HG02943 (cell line): ENCODE data around the gene CTSF.
"Not testable (repeated sequence)": the region's sequence is repeated elsewhere in the genome, so short reads cannot be mapped to it uniquely, and the experiment has no call there.

Experiments used
- ATAC-seq: cut with Tn5 transposase; IDR thresholded peaks from one replicate; pipeline ENCODE4 v1.9.1; 2021; ENCODE audit warnings: mild to moderate bottlenecking, low read depth, moderate library complexity; ENCODE audit not compliant: unreplicated experiment

Gene CTSF

DNA sequence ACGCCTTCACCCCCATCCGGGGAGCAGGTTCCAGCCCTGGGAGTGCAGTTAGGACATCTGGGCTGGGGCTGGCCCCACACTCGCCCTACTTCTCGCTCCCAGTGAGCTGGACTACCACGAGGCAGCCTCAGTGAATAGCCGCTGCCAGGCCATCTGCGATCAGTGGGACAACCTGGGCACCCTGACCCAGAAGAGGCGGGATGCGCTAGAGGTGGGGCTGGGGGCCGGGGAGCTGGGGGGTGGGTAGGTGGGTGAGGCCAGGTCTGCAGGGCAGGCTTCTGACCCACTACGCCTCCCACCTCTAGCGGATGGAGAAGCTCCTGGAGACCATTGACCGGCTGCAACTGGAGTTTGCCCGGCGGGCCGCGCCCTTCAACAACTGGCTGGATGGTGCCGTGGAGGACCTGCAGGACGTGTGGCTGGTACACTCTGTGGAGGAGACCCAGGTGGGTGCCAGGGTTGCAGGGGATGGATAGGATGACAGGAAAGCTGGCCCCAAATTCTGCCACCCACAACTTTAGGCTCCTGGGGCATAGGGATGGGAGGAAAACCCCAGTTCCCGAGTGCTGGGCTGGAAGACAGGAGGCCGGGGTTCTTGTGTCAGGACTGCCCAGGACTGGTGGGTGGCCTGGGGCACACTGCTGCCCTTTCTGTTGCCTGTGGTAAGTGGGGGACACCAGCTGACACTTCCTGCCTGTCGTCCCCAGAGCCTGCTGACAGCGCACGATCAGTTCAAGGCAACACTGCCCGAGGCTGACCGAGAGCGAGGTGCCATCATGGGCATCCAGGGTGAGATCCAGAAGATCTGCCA is 8.3 kb downstream of the CTSF start:
- ATAC-seq: no peak

DNA sequence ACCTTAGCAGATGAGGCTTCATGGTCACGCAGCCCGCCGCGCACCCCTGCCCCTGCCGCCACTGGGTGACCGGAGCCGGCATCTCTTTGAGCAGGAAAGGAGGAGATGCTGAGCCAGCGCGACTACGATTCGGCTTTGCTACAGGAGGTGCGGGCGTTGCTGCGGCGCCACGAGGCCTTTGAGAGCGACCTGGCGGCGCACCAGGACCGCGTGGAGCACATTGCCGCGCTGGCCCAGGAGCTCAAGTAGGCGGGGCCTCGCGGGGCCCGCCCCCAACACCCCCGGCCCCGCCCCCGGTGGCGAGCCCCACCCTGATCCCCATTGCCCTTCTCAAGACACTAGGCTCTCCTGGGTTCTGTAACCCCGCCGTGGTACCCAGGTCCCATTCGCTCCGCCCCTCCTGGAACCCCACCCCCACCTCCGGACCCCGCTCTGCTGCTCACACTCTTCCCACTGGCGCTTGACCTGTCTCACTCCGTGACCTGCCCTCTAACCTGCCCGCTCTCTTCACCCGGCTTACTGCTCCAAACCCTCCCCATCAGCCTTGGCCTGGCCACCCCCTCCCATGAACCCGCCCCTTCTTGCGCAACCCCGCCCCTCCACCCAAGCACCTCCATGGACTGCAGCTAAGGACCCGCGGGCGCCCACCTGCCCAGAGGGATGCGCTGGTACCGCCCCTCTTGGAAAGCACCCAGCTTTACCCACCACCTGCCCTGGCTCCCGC is 9.1 kb downstream of the CTSF start:
- ATAC-seq: no peak

DNA sequence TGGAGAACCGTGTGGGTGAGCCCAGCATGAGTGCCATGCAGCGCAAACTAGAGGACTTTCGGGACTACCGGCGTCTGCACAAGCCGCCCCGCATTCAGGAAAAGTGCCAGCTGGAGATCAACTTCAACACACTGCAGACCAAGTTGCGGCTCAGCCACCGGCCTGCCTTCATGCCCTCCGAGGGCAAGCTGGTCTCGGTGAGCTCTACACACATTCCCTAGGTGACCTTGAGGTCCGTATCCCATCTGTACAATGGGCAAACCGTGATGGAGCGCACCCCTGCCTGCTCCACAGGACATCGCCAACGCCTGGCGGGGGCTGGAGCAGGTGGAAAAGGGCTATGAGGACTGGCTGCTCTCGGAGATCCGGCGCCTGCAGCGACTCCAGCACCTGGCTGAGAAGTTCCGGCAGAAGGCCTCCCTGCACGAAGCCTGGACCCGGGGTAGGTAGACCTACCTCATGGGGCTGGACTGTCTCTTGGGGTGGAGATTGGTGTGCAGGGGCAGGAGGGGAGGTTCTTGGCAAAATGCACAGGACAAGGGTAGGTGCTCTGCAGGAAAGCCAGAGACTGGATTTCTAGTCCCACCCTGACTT is 10.6 kb downstream of the CTSF start:
- ATAC-seq: no peak

DNA sequence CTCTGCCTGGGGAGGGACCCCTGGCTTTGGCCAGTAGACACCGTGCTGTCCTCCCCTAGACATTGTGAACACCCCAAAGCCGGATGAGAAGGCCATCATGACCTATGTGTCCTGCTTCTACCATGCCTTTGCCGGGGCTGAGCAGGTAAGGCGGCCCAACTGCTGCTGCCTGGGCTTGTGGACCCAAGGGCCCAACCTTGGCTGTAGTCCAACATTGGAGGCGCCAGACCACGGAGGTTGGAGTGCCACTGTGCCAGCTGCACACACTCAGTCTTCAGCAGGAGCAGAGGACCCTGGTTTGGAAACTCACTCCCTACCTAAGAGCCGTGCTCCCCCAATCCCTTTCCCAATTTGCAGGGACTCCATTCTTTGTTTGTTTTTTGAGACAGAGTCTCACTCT is 12.3 kb downstream of the CTSF start:
- ATAC-seq: no peak

DNA sequence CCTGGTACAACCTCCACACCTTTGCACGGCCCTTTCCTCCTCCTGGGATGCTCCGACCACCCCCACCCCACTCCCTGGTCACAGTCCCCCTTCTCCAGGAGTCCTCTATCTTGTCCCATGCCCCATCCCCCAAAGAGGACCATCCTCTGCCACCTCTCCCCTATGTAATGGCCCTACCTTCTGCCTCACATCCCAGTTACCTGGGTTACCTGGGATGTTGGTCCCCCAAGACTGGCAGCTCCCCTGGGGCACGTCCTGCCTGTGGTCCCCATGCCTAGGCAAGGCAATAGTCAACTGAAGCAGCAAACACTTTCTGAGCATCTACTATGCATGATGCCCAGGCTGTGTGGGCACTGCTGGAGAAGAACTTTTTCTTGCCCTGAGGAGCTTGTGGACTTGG is 13.0 kb downstream of the CTSF start:
- no peak for ATAC-seq

DNA sequence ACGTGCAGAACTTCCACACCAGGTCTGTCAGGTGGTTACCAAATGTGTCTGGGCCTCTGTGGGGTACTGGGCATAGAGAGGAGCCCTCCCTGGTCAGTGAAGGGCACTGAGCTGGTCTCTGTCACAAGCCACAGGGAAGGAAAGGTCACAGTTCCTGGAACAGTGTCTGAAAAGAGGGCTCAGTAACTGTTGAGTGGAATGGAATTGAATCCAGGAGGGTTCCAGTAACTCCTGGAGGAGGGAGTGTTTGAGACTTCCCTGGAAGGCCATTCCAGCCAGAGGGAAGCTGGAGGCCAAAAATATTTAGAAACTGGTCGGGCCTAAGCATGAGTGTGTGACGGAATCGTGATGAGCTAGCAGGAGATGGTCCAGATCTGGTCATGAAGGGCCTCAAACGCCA is 13.8 kb downstream of the CTSF start:
- no peak for ATAC-seq

DNA sequence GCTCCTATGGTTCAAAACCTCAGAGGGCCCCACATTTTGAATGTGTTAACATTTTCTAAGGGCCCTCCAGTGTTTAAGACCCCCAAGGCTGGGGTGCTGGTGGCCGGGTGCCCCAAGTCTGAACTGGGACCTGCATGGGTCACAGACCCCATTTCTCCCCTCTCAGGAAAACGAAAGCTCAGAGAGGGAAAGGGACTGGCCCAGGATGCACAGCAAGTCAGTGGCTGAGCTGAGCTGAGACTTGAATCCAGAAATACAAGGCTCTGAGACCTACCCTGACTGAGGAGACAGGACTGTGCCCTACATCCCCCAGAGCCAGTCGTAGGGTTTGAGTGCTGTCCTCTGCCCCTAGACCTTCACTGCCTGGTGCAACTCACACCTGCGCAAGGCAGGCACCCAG is 17.5 kb downstream of the CTSF start:
- ATAC-seq: no peak

DNA sequence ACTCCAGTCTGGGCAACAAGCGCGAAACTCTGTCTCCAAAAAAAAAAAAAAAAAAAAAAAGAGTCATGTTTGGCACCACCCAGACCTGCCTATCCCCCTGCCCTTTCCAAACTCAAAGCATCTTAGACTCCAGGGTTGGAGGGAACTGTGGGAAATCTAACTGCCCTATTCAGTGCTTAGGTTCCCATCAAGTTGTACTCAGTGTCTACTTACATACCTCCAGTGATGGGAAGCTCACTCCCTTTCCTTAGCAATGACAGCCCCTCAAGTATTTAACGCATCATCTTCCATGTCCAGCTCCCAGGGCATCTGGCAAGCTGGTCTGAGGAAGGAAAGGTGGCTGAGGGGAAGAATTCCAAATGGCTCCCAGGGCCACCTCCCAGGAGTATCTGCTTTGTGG is 18.7 kb downstream of the CTSF start:
- ATAC-seq: no peak

DNA sequence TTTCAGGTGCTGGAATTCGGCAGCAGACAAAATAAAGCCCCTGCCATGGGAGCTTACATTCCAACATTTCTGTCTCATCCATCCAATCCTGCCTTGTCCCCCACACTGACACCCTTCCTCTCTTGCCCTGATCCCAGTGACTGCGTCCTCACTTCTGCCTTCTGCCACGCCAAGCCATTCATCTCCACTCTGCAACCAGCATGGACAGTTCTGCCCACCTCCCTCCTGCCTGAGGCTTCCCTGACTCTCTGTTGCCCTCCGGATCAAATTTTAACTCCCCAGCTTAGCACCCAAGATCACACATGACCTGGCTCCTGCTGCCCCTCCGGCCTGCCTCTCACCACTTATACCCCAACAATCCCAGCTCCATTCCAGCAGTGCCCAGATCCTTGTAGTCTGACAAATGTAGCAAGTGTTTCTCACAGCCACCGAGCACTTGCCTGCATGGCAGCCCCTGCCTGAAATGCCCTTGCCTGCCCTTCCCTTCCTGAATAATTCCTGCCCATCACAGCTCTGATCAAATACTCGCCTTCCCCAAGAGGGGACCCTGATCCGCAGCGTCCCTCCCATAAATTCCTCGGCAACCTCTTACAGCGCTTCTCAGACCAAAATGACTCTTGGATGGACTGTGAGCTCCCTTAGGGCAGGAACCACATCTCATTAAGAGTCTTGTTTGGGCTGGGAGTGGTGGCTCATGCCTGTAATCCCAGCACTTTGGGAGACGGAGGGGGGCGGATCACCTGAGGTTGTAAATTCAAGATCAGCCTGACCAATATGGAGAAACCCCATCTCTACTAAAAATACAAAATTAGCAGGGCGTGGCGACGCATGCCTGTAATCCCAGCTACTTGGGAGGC is 19.4 kb downstream of the CTSF start:
- ATAC-seq: no peak

DNA sequence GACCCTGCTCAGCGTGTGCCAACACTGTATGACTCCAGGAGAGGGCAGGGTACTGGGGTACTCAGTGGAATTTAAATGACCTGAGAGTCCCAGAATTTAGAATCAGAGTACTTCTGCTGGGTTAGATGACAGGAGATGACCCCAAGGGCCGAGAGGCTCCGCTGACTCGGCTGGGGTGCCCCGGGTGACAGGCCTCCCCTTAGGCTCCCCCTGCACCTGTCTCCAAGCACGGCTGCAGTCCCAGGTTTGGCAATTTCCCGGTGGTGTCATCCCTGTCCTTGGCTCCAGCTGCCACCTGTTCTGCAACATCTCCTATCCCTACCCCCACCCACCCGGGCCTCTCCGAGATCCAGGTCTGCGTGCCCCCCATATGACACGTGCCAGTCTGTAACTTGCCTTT is 20.4 kb downstream of the CTSF start:
- no peak for ATAC-seq

DNA sequence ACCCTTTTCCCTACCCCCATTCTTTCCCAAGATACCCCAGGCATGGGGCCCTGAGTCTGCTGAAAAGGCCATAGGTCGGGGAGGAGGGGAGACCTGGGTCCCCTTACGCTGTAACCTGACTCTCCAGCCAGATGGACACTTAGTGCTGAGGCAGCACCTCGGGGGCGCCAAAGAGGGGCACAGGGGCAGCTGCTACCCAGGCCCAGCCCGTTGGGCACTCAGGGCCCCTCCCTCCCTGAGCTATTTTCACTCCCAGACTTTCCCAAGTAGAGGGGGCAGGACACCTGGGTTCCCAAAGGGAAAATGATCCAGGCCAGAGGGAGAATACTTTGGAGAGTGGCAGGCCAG is 20.8 kb downstream of the CTSF start:
- no peak for ATAC-seq

DNA sequence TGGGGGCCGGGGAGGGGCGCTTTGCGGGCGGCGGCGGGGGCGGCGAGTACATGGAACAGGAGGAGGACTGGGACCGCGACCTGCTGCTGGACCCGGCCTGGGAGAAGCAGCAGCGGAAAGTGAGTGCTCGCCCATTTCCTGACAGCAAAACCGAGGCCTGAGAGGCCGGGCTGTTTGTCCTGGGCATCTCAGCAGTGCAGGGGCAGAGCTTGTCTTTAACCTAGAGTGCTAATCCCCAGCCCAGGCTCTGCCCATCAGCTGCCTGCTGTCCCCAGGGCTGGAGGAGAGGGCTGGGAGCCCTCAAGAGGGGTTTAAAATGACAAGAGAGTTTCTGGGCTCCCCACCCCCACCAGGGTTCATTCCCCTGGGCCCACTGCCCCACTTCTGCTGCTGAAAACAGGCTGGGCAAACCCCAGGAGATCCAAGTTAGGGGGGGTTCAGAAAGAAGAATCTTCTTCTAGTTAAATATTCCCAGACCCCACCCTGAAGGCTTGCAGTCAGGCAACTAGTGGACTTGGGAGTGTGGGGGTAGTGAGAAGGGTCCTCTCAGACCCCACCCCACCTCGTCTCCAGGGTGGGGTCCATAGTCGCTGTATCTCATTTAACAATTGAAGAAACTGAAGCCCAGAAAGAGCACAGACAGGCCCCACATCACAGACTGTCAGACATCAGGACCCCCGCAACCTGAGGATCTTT is 21.3 kb downstream of the CTSF start:
- ATAC-seq: no peak

DNA sequence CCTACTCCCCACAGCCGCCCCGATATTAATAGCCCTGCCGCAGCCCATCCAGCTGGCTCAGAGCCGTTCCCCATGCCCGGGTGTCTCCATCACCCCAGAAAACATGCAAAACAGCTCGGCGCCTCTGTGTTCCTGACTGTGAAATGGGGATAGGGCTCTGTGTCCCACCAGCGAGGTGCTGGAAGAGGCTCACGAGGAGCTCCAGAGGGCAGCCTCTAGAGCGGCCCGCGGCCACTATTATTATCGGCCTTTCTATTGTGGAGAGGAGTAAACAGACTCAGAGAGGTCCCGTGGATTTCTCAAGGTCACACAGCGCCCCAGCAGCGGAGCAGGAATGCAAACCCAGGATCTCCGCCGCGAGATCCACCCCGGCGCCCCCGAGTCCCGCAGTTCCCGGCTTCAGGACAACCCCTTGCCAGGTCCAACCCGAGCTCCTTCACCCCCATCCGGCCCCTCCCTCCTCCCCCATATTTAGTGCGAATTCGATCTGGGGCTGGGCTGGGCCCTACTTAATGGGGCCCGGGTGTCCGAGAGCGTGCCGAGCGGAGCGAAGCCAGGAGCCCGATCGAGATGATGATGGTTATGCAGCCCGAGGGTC is 21.9 kb downstream of the CTSF start, which contains the start of gene ACTN3:
ACTN3 (plus strand) TSS at position 536 of the 598 bp plus-strand sequence; CDS start at position 571, 35 bp downstream.
- peak; percentile 2 for ATAC-seq

DNA sequence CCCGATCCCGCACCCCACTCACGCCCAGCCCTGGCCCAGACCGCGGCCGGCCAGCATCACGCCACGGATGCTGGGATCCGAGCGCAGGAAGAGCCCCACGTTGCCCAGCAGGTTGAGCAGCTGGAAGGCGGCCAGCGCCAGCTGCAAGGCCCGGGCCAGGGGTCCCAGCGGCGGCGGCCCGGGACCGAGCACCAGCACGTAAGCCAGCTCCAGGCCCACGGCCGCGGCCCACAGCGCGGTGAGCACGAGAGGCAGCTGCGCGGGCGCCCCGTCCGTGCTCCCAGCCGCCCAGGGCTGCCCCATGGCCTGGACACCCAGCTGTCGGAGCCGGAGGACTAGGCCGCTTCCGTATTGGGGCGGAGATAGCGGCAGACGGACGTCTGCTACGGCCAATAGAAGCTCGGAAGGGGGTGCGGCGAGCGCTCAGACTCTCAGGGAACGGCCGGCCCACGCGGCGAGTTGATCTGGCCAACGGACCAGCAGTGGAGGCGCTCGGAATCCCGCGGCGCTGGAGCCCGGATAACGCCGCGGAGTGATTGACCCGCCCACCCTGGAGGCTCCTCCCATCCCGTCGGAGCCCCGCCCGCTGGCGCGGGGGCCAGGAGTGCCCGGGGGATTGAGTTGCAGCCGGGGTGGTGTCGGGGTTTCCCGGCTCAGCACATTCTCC is 22.6 kb downstream of the CTSF start, which contains the start of gene ZDHHC24:
ZDHHC24 (minus strand) TSS at position 348 of the 667 bp plus-strand sequence; CDS start at position 303, 45 bp downstream.
- peak; percentile 57 for ATAC-seq

DNA sequence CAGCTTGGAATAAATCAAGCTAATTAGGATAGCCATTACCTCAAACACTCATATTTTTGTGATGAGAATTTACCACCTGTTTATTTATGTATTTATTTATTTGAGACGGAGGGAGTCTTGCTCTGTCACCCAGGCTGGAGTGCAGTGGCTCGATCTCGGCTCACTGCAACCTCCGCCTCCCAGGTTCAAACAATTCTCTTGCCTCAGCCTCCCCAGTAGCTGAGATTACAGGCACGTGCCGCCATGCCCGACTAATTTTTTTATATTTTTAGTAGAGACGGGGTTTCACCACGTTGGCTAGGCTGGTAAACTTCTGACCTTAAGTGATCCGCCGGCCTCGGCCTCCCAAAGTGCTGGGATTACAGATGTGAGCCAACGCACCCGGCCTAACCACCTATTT is 23.5 kb downstream of the CTSF start:
- ATAC-seq: not testable (repeated sequence)

DNA sequence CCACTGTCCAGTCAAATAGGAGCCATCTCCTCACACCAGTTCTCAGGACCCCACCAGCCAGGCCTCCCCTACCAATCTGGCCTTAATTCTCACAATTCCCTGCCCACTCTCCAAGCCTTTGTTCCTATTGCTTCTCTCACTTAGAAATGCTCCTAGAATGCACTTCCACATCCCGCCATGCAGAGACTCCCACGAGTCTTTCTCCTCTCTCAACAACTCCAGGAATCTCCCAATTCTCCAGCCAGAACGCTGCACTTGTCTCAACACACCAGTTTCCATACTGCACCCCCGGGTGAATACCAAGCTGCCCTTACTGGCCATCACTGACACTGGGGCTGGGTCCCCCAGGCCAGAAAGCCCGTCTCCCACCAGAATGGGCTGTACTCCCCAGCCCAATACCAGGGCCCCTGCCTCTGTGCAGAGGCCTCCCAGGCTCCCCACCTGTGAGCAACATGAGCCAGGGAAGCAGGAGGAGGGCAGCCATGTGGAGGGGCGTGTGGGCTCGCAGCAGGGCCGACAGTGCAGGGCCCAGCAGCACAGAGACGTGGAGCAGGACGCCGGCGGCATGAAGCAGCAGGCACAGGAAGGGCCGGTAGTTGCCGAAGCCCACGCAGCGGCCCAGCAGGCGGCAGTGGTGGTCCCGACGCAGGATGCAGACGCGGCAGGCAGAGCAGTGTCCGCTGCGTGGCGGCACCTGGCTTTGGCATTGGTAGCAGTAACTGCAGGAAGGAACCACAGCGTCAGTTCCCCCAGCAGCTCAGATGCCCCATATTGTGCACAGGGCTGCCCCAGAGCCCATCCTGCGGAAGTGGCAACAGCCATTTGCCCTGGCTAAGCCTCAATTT is 24.9 kb downstream of the CTSF start:
- ATAC-seq: no peak

DNA sequence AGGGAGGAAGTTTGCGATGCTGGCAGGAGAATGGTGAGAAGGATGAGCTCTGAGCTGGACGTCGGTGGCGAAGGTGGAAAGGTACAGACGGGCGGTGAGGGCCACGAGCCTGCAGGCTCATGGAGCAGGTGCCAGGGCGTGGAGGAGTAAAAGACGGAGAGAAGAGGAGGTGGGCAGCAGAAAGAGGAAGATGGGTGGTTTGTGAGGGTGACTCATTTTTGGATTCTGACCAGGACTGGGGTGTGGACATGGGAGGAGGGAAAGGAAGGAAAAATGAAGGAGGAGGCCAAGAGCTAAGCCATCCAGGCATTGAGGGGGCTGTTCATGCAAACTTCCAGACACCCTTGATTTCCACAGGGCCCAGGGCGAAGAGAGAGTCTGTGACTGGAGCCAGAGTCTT is 26.0 kb downstream of the CTSF start:
- no peak for ATAC-seq

DNA sequence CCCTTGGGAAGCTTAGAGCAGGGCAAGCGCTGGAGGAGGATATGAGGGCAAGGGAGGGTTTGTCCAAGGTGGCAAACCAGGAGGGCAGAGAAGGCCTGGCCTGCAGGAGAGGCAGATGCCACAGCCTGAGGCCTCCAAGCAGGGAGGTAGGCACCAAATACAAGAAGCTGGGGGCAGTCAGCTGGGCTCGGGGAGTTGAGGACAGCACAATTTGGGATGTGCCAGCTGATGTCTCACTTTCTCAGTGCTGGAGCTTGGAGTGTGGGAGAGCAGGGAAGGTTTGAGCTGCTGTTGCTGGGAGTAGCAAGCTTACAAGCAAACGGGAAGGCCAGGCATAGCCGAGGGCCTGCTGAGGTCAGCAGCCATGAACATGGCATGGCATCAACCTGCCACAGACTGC is 26.5 kb downstream of the CTSF start:
- no peak for ATAC-seq
